Measurements from ENCODE around the gene POFUT2. TPM values are rescaled to one million over a fixed set of nuclear protein-coding genes. Genes with fewer than 3 reads are reported as not detected.

Gene POFUT2
- total and polyA plus RNA-seq, 3 donors from 2014 or later, result 49.9 to 63.3 (median 55.9) TPM

GRCh38 chr21:45280178-45280821 lies 7.4 kb downstream of the POFUT2 start:
- WGBS, 2 donors, result 93 to 96% methylated on average over 28 of the region's 28 CpGs
- Histone ChIP-seq H3K9me3 (no peaks in the 10 kb centered on the region), H3K4me1 (no peaks in the 10 kb centered on the region), H3K4me3 (no peak overlapping the region), H3K27ac (no peak overlapping the region), H3K36me3 (ENCODE audit: low read depth, missing control alignments) (no peaks in the 10 kb centered on the region), H3K27me3 (no peaks in the 10 kb centered on the region)
- no peak for DNase-seq
- intact Hi-C loops (cut with DNase I; ENCODE audit: low total_unique reads), result no loop called here
- TF ChIP-seq CTCF (IDR thresholded peaks at IDR 0.05) (no peak), POLR2A (IDR thresholded peaks at IDR 0.05) (no peak)

GRCh38 chr21:45279446-45280177 lies 8.1 kb downstream of the POFUT2 start:
- H3K36me3 ChIP-seq (ENCODE audit: low read depth, missing control alignments), result no peaks in the 10 kb centered on the region
- no peaks in the 10 kb centered on the region for H3K4me1 ChIP-seq
- H3K9me3 ChIP-seq, result no peaks in the 10 kb centered on the region
- TF ChIP-seq CTCF (IDR thresholded peaks at IDR 0.05) (no peak), POLR2A (IDR thresholded peaks at IDR 0.05) (no peak)
- H3K27ac ChIP-seq, result no peak overlapping the region
- no peak for DNase-seq
- 86 to 92% methylated on average over 25 of the region's 25 CpGs for WGBS, 2 donors
- H3K27me3 ChIP-seq, result no peaks in the 10 kb centered on the region
- intact Hi-C loops (cut with DNase I; ENCODE audit: low total_unique reads), result no loop called here
- H3K4me3 ChIP-seq, result no peak overlapping the region

- Histone ChIP-seq H3K27me3 (no peaks in the 10 kb centered on the region), H3K36me3 (ENCODE audit: low read depth, missing control alignments) (no peaks in the 10 kb centered on the region), H3K4me1 (no peaks in the 10 kb centered on the region), H3K9me3 (no peaks in the 10 kb centered on the region), H3K27ac (no peak overlapping the region), H3K4me3 (no peak overlapping the region)
- WGBS, 2 donors, result 92 to 94% methylated on average over 26 to 27 of the region's 27 CpGs
- intact Hi-C loops (cut with DNase I; ENCODE audit: low total_unique reads), result no loop called here
- TF ChIP-seq POLR2A (IDR thresholded peaks at IDR 0.05), result no peak
- no peak for DNase-seq
Observed at GRCh38 chr21:45278156-45278911, 9.4 kb downstream of the POFUT2 start.

- Histone ChIP-seq H3K4me1 (no peaks in the 10 kb centered on the region), H3K9me3 (no peaks in the 10 kb centered on the region), H3K27ac (no peak overlapping the region), H3K27me3 (no peaks in the 10 kb centered on the region), H3K4me3 (no peak overlapping the region), H3K36me3 (ENCODE audit: low read depth, missing control alignments) (no peaks in the 10 kb centered on the region)
- intact Hi-C loops (cut with DNase I; ENCODE audit: low total_unique reads), result no loop called here
- no peak for DNase-seq
- TF ChIP-seq POLR2A (IDR thresholded peaks at IDR 0.05) (no peak), CTCF (IDR thresholded peaks at IDR 0.05) (no peak)
- WGBS, 2 donors, result 94 to 95% methylated on average over 36 to 39 of the region's 48 CpGs
Observed at GRCh38 chr21:45277101-45278045, 10.3 kb downstream of the POFUT2 start.
